Activated naive CD4-positive, alpha-beta T cell (primary cell): ENCODE data around the gene RAI14.

Experiments
- DNase-seq, 4 experiments: peaks; one replicate each; lab custom pipeline; 2025; lab: John Stamatoyannopoulos, UW

The RAI14 gene

GRCh38 chr5:34857161-34857560 lies 201.0 kb downstream of the RAI14 start:
- no peak for DNase-seq

DNA sequence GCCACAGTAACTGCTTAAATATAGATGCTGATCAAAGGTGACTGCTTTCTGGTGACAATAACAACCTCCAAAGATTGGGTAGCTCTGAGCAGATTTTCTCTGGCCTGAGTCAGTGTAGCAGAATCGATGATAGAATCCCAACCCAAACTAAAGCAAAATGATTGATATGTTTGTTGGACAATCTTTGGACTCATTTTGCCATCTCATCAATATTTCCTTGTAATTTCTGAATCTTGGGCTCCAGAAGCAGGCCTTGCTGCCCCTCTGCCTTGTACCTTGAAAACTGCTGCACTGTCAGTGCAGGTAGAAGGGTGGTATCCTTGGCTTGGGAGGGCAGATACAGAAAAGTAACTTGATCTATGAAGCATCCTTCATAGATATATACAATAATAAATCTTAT lies 201.8 kb downstream of the RAI14 start:
- no peak for DNase-seq

GRCh38 chr5:34858790-34859189 lies 202.7 kb downstream of the RAI14 start:
- no peak for DNase-seq

DNA sequence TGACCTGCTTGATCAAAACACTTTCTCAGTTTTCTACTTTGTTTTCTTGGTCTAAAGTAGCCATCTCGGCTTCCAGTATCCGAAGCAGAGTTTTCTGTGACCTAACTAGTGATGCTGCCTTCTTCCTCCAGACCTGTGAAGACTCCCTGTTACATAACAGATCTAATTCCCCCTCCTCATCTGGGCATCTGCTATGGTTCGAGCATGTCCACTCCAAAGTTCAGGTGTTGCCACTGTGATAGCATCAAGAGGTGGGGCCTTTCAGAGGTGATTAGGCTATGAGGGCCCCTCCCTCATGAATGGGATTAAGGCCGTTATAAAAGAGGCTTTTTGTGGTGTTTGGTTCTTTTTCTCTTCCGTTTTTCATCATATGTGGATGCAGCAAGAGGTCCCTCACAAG lies 203.1 kb downstream of the RAI14 start:
- no peak for DNase-seq

- no peak for DNase-seq
Observed at GRCh38 chr5:34863946-34864345, 207.8 kb downstream of the RAI14 start.

DNA sequence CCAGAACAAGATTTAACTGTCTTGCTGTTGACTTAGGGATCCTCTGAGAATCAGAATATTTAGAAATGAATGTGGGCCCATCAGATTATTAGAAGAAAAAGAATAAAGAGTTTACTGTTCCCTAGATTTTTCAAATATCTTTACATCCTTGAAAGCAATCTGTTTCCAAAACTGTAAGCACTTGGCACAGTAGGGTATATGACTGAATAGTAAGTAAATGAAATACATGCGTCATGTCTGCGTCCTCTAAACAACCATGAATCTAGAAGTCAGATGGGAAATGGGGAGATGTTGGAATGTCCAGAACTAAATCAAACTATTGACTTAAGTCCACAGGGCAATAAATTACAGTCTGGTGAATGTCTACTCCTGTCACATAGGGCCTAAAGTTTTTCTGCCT lies 209.0 kb downstream of the RAI14 start:
- DNase-seq = no peak

- no peak for DNase-seq
Observed at GRCh38 chr5:34866989-34867471, 210.9 kb downstream of the RAI14 start.

GRCh38 chr5:34867660-34868059 lies 211.5 kb downstream of the RAI14 start:
- no peak for DNase-seq

GRCh38 chr5:34868791-34869190 lies 212.7 kb downstream of the RAI14 start:
- no peak for DNase-seq

GRCh38 chr5:34869256-34869655 lies 213.1 kb downstream of the RAI14 start:
- no peak for DNase-seq

DNA sequence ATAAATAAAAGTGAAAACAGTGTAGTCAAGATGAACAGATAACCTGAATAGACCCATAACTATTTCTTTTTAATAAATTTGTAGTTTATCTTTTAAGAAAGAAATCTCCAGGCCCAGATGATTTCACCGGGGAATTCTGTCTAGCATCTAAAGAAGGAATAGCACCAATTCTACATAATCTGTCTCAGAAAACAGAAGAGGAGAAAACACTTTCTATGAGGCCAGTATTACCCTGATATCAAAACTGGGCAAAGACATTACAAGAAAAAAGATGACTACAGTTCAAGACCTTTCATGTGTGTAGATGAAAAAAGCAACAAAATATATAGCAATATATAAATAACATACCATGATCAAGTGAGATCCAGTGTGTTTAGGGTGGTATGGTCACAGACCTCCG lies 214.3 kb downstream of the RAI14 start:
- no peak for DNase-seq

- no peak for DNase-seq
Observed at GRCh38 chr5:34876275-34876674, 220.1 kb downstream of the RAI14 start.

GRCh38 chr5:34881246-34881645 lies 225.1 kb downstream of the RAI14 start:
- DNase-seq = no peak
